GM18502 (cell line): Measurements from ENCODE around the gene NUP54.

Experiments used
- ATAC-seq: cut with Tn5 transposase; IDR thresholded peaks from one replicate; pipeline ENCODE4 v1.9.1; 2021; ENCODE audit warnings: mild to moderate bottlenecking; ENCODE audit not compliant: unreplicated experiment, poor library complexity

The NUP54 gene

GRCh38 chr4:76148142-76148865 lies at the start of gene NUP54:
TSS of gene NUP54 (minus strand) at chr4:76148397. CDS start at chr4:76148374, 23 bp downstream.
- peak; percentile 98 for ATAC-seq

GRCh38 chr4:76197031-76197743 lies 49.0 kb upstream of the NUP54 start:
- ATAC-seq, result no peak

- no peak for ATAC-seq
Measured at GRCh38 chr4:76196376-76196775, 48.2 kb upstream of the NUP54 start.

- no peak for ATAC-seq
Measured at GRCh38 chr4:76195326-76195725, 47.1 kb upstream of the NUP54 start.

- ATAC-seq, result no peak
Measured at GRCh38 chr4:76194325-76194724, 46.1 kb upstream of the NUP54 start.

- no peak for ATAC-seq
Measured at GRCh38 chr4:76192236-76192635, 44.0 kb upstream of the NUP54 start.

- ATAC-seq, result no peak
Measured at GRCh38 chr4:76188557-76188956, 40.4 kb upstream of the NUP54 start.

GRCh38 chr4:76188149-76188548 lies 40.0 kb upstream of the NUP54 start:
- no peak for ATAC-seq

- no peak for ATAC-seq
Measured at GRCh38 chr4:76187152-76187551, 39.0 kb upstream of the NUP54 start.

- ATAC-seq, result no peak
Measured at GRCh38 chr4:76182463-76182862, 34.3 kb upstream of the NUP54 start.

GRCh38 chr4:76179398-76180318 lies 31.5 kb upstream of the NUP54 start:
- peak; percentile 80 for ATAC-seq

- ATAC-seq, result no peak
Measured at GRCh38 chr4:76178296-76178695, 30.1 kb upstream of the NUP54 start.

GRCh38 chr4:76177709-76178108 lies 29.5 kb upstream of the NUP54 start:
- no peak for ATAC-seq

GRCh38 chr4:76175336-76175735 lies 27.1 kb upstream of the NUP54 start:
- no peak for ATAC-seq

GRCh38 chr4:76174216-76174615 lies 26.0 kb upstream of the NUP54 start:
- ATAC-seq, result no peak

GRCh38 chr4:76168688-76169087 lies 20.5 kb upstream of the NUP54 start:
- no peak for ATAC-seq

GRCh38 chr4:76166480-76166879 lies 18.3 kb upstream of the NUP54 start:
- ATAC-seq, result no peak

- no peak for ATAC-seq
Measured at GRCh38 chr4:76160355-76160754, 12.2 kb upstream of the NUP54 start.

GRCh38 chr4:76156635-76157034 lies 8.4 kb upstream of the NUP54 start:
- ATAC-seq, result no peak

- ATAC-seq, result no peak
Measured at GRCh38 chr4:76155979-76156378, 7.8 kb upstream of the NUP54 start.

- ATAC-seq, result no peak
Measured at GRCh38 chr4:76153356-76153755, 5.2 kb upstream of the NUP54 start.
